Upper lobe of left lung (tissue), 4 donors: ENCODE results near the gene MNAT1.

Experiments
- EP300 ChIP-seq, 4 donors: sonication (generic); formaldehyde crosslinking; IDR thresholded peaks; one replicate each; pipeline ENCODE4 v1.5.1; 2017; ENCODE audit warnings: antibody characterized with exemption in 4 of 4, control low read depth in 2 of 4
- POLR2A ChIP-seq, 4 donors: fragments of 450-650 bp; IDR thresholded peaks; one replicate each; pipeline ENCODE4 v1.5.1; 2016 to 2017; ENCODE audit warnings: antibody characterized with exemption in 4 of 4, mild to moderate bottlenecking in 2 of 4

DNA sequence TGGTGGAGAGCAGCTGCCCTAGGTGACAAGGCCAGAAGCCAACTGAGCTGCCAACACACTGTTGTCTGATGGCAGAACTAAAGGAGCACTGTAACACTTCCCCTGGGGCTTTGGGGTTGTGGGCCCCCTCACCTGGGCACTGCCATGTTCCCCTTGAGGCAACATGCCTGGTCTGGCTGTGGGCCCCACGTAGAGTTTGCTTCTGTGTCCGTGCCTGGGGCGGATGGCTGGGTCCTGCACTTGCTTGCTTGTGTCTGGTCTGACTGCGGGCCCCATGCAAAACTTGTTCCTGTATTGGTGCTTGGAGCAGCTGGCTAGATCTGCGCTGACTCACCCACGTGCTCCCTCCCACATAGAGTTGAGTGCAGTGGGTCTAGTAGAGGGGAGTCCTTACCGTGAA lies 78.4 kb downstream of the MNAT1 start:
- TF ChIP-seq POLR2A (IDR thresholded peaks at IDR 0.05) (no peak), EP300 (IDR thresholded peaks at IDR 0.05) (no peak)
